Common myeloid progenitor, CD34-positive (primary cell): ENCODE measurements around the gene NEUROD1.

Experiments
- CTCF ChIA-PET: fragments of 350-600 bp; sonication (Branson Sonifier 250); formaldehyde crosslinking; loops from one replicate; lab custom pipeline; 2021; ENCODE audit warnings: antibody characterized with exemption; lab: Charles Lee
- POLR2A ChIA-PET: fragments of 350-600 bp; sonication (Branson Sonifier 250); formaldehyde crosslinking; loops from one replicate; lab custom pipeline; 2021; ENCODE audit warnings: antibody characterized with exemption; lab: Charles Lee
- DNase-seq, 3 donors: peaks; one replicate each; pipeline versions ENCODE4 v3.0.0 to v3.0.0-alpha.2; 2013
- H3K27ac ChIP-seq, 2 experiments: 1 replicate in 1 of 2; 2 replicates in 1 of 2; pipeline ENCODE4 v1.7.0; 2013; ENCODE audit warnings: inconsistent platforms in 2 of 2, low read length in 2 of 2, mild to moderate bottlenecking in 2 of 2, low read depth in 1 of 2, moderate library complexity in 1 of 2; ENCODE audit not compliant: severe bottlenecking in 2 of 2, insufficient read depth in 1 of 2, poor library complexity in 1 of 2
- H3K27me3 ChIP-seq, 5 experiments: replicated peaks in 2 of 5; 1 replicate in 3 of 5; 2 replicates in 2 of 5; pipeline versions ENCODE4 v1.6.1 to v1.7.0; 2013; ENCODE audit warnings: low read length in 4 of 5, mild to moderate bottlenecking in 2 of 5, moderate library complexity in 2 of 5, inconsistent platforms in 1 of 5; ENCODE audit not compliant: insufficient read depth in 5 of 5, control insufficient read depth in 4 of 5
- H3K36me3 ChIP-seq, 4 experiments: 1 replicate in 2 of 4; 2 replicates in 2 of 4; pipeline versions ENCODE4 v1.6.1 to v1.7.0; 2013; ENCODE audit warnings: low read length in 3 of 4, control low read depth in 1 of 4, mild to moderate bottlenecking in 1 of 4; ENCODE audit not compliant: control insufficient read depth in 4 of 4, insufficient read depth in 4 of 4
- H3K4me1 ChIP-seq, 4 experiments: 1 replicate in 3 of 4; 2 replicates in 1 of 4; pipeline versions ENCODE4 v1.6.1 to v1.7.1; 2013; ENCODE audit warnings: low read length in 3 of 4, mild to moderate bottlenecking in 3 of 4, control low read depth in 1 of 4, inconsistent platforms in 1 of 4, moderate library complexity in 1 of 4; ENCODE audit not compliant: control insufficient read depth in 4 of 4, insufficient read depth in 4 of 4; ENCODE audit errors: control extremely low read depth in 1 of 4
- H3K4me3 ChIP-seq, 7 experiments: 1 replicate in 4 of 7; 2 replicates in 3 of 7; pipeline versions ENCODE4 v1.5.1 to v1.7.0; 2013; ENCODE audit warnings: mild to moderate bottlenecking in 7 of 7, low read length in 6 of 7, moderate library complexity in 6 of 7, inconsistent platforms in 2 of 7, low read depth in 2 of 7, control low read depth in 1 of 7; ENCODE audit not compliant: insufficient read depth in 4 of 7, control insufficient read depth in 1 of 7; ENCODE audit errors: extremely low read depth in 1 of 7
- H3K9me3 ChIP-seq, 5 experiments: 1 replicate in 4 of 5; 2 replicates in 1 of 5; pipeline versions ENCODE4 v1.6.1 to v1.7.1; 2013; ENCODE audit warnings: low read length in 4 of 5, mild to moderate bottlenecking in 2 of 5, inconsistent platforms in 1 of 5, low read depth in 1 of 5, moderate library complexity in 1 of 5; ENCODE audit not compliant: control insufficient read depth in 4 of 5, insufficient read depth in 2 of 5; ENCODE audit errors: control extremely low read depth in 1 of 5
- WGBS: methylation state at CpG from one replicate; pipeline ENCODE4 v1.1.5; 2013; ENCODE audit not compliant: insufficient coverage; 5-methylcytosine and 5-hydroxymethylcytosine counted together

NEUROD1 gene

GRCh38 chr2:181657379-181657778 lies 22.9 kb downstream of the NEUROD1 start:
- DNase-seq = no peak
- Histone ChIP-seq H3K4me1 (peaks cover 0 to 13% (median 10%) of the 10 kb centered on the region in 4 experiments), H3K27ac (no peak overlapping the region), H3K27me3 (peaks cover 3 to 36% (median 15%) of the 10 kb centered on the region in 5 experiments), H3K9me3 (no peaks in the 10 kb centered on the region), H3K36me3 (no peaks in the 10 kb centered on the region), H3K4me3 (peak overlapping the region in 6 of 7 experiments; percentile 46 to 72 (median 58))
- ChIA-PET CTCF (interaction anchor here (0.7 to 2.2 kb wide), 2 partner anchors 16 to 20 kb away, joined by 3 to 6 read pairs; no protein-coding TSS in a partner anchor), POLR2A (no interaction called here)
- WGBS = 87% methylated on average over 3 of the region's 4 CpGs

DNA sequence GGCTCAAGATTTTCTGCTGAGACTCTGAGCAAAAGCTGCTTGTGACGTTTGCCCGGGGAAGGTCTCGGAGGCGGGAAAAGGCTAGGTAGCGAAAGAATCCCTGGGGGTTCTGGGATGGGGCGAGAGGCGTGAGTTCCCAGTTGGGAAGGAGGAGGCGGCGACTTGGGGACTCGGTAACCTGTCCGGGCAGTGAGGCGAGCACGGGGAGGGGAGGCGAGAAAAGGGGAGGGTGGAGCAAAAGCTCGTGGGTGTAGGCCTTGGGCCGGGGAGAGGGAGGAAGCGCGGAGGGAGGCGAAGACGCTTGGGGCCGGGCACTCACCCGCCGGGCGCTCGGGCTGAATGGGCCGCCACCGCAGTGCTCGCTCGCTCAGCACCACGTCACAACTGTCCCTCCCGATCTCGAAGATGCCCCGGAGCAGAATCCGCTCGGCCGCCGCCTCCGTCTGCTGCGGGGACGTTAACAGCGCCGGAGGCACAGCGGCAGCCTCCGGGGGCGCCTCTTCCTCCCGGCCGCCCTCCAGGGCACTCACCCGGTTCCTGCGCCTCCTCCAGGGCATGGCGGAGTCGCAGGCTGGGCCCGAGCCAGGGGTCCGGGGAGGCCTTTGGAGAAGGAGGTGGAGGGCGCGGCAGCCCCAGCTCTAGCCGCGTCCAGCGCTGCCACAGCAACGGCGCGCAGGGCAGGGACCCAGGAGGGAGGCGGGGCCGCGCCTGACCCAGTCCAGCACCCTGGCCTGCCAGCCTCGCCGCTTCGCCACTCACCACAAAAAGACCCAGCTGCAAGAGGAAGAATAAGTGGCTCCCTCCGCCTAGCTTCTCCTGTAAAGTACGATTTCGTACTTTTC lies 23.6 kb downstream of the NEUROD1 start, which contains the start of gene CERKL:
Gene CERKL, minus strand, starts transcription at position 656 of the 842 bp plus-strand sequence. Its CDS starts 99 bp downstream, at position 557.
- POLR2A ChIA-PET = no interaction called here
- Histone ChIP-seq H3K27ac (no peak within 1 kb of the TSS), H3K36me3 (no peaks in the 10 kb centered on the region), H3K9me3 (no peaks in the 10 kb centered on the region), H3K4me1 (peaks cover 0 to 13% (median 10%) of the 10 kb centered on the region in 4 experiments), H3K27me3 (peaks cover 3 to 36% (median 15%) of the 10 kb centered on the region in 5 experiments), H3K4me3 (peak within 1 kb of the TSS; percentile 33 to 72 (median 51))
- CTCF ChIA-PET = interaction anchor here (2.2 kb wide), 1 partner anchor 13 kb away, joined by 7 read pairs; no protein-coding TSS in a partner anchor
- WGBS = 3% methylated on average over 25 of the region's 70 CpGs
- peak in 2 of 3 donors; percentile 52 to 61 for DNase-seq

DNA sequence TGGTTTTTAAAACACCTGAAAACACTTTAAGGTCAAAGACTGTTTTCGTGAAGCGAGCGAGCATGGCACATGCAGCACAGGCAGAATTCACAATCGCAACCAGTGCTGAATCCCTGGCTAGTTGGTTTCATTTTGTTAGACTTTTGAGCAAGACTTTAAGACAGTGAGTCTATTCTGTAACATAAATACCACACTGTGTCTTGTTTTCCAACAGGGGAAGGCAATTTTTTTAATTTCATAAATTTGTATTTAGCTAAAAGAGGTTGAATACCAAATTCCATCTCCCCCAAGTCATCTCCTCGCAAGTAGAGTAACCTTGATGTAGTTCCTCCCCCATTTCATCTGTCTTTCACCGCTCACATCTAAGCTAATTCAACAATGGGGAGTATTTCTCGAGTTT lies 24.8 kb downstream of the NEUROD1 start:
- Histone ChIP-seq H3K9me3 (no peaks in the 10 kb centered on the region), H3K27ac (no peak overlapping the region), H3K27me3 (peaks cover 3 to 36% (median 15%) of the 10 kb centered on the region in 5 experiments), H3K36me3 (no peaks in the 10 kb centered on the region), H3K4me3 (peak overlapping the region in 1 of 7 experiments; percentile 72), H3K4me1 (peaks cover 0 to 13% (median 10%) of the 10 kb centered on the region in 4 experiments)
- ChIA-PET POLR2A (no interaction called here), CTCF (interaction anchor here (2.2 kb wide), 1 partner anchor 14 kb away, joined by 7 read pairs; no protein-coding TSS in a partner anchor)
- 74% methylated on average over 4 of the region's 7 CpGs for WGBS
- DNase-seq = peak in 1 of 3 donors; percentile 7

GRCh38 chr2:181649436-181649979 lies 30.8 kb downstream of the NEUROD1 start:
- Histone ChIP-seq H3K4me3 (no peak overlapping the region), H3K27ac (no peak overlapping the region), H3K9me3 (no peaks in the 10 kb centered on the region), H3K27me3 (peaks cover 0 to 6% (median 0%) of the 10 kb centered on the region in 5 experiments), H3K36me3 (no peaks in the 10 kb centered on the region), H3K4me1 (no peaks in the 10 kb centered on the region)
- DNase-seq = no peak
- ChIA-PET CTCF (no interaction called here), POLR2A (no interaction called here)
- WGBS = 100% methylated on average over 1 of the region's 4 CpGs

GRCh38 chr2:181648478-181649155 lies 31.7 kb downstream of the NEUROD1 start:
- WGBS = no CpG with 5 or more reads among the region's 2 CpGs
- H3K27ac ChIP-seq = no peak overlapping the region
- DNase-seq = no peak
- H3K4me3 ChIP-seq = no peak overlapping the region
- no peaks in the 10 kb centered on the region for H3K9me3 ChIP-seq
- no peaks in the 10 kb centered on the region for H3K4me1 ChIP-seq
- ChIA-PET POLR2A (interaction anchor here (0.7 kb wide), 1 partner anchor 65 kb away, joined by 5 read pairs; no protein-coding TSS in a partner anchor), CTCF (no interaction called here)
- H3K27me3 ChIP-seq = peaks cover 0 to 6% (median 0%) of the 10 kb centered on the region in 5 experiments
- H3K36me3 ChIP-seq = no peaks in the 10 kb centered on the region

DNA sequence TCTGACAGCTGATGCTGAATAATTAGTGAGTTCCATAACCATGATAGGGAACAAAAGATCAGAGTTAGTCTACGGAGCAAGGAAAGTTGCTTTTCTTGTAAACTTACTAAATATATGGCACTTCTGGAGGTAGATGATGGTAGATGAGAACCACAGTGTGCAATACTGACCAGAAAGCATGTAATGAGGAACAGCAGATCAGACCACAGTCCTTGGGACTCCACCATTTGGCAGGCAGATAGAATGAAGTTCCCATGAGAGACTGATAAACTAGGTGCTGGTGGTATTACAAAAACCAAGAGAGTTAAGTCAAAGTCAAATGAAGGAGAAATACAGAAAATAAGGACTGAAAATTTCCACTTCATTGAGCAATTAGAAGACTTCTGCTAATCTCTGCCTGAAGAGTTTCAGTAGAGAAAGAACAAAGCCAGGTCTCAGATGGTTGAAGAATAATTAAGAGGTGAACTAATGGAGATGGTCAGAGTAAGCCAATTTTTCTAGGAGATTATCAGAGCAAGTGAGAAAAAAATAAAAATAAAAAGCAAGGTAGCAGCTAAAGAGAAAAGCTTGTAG lies 33.8 kb downstream of the NEUROD1 start:
- 100% methylated on average over 1 of the region's 1 CpG for WGBS
- CTCF ChIA-PET = interaction anchor here (1.3 to 2.0 kb wide), 2 partner anchors 12 to 67 kb away, joined by 3 to 4 read pairs; no protein-coding TSS in a partner anchor

More for the DNA sequence above, 33.8 kb downstream of the NEUROD1 start:
- H3K4me1 ChIP-seq = no peaks in the 10 kb centered on the region
- H3K9me3 ChIP-seq = no peaks in the 10 kb centered on the region
- H3K36me3 ChIP-seq = no peaks in the 10 kb centered on the region
- peaks cover 0 to 5% (median 0%) of the 10 kb centered on the region in 5 experiments for H3K27me3 ChIP-seq
- POLR2A ChIA-PET = no interaction called here
- H3K27ac ChIP-seq = no peak overlapping the region
- no peak overlapping the region for H3K4me3 ChIP-seq
- DNase-seq = no peak
